A549 (cell line): ENCODE measurements around the gene NXN. TPM values are rescaled to one million over a fixed set of nuclear protein-coding genes. Genes with fewer than 3 reads are reported as not detected.

Source experiments
- ATAC-seq, 2 experiments: fragments of 200-7000 bp in 1 of 2; fragments of >200 bp in 1 of 2; cut with Nextera tagmentation in 1 of 2; cut with Tn5 transposase in 1 of 2; 3 replicates each; pipeline versions ENCODE4 v1.8.0 to v1.9.1; 2018 to 2020; ENCODE audit warnings: mild to moderate bottlenecking in 1 of 2, moderate library complexity in 1 of 2
- CTCF ChIA-PET: fragments of 300-600 bp; sonication (Branson Sonifier 250); formaldehyde crosslinking; extraction: SDS; loops from one replicate; lab custom pipeline; 2021; ENCODE audit warnings: antibody characterized with exemption, inconsistent platforms; lab: Yijun Ruan, JAX
- POLR2A ChIA-PET: fragments of 350-600 bp; formaldehyde crosslinking; extraction: SDS; loops from one replicate; lab custom pipeline; 2021; ENCODE audit warnings: antibody characterized with exemption, inconsistent platforms; lab: Yijun Ruan, JAX
- DNase-seq, 2 experiments: peaks; one replicate each; pipeline versions ENCODE4 v3.0.0 to v3.0.0-alpha.2; 2011 to 2016; ENCODE audit warnings: low read depth in 1 of 2, low spot score in 1 of 2
- FAIRE-seq: peaks from 2 replicates; lab custom pipeline; 2011; peaks lifted over from hg19 to GRCh38; lab: Jason Lieb, UNC
- H3K27ac ChIP-seq, 2 experiments: fragments of >200 bp; sonication (Bioruptor Twin); formaldehyde crosslinking; 3 replicates each; pipeline ENCODE4 v1.5.1; 2016 to 2017
- H3K4me1 ChIP-seq: fragments of >200 bp; sonication (Bioruptor Twin); formaldehyde crosslinking; 3 replicates; pipeline ENCODE4 v1.6.1; 2016
- H3K4me2 ChIP-seq: fragments of >200 bp; sonication (Bioruptor Twin); formaldehyde crosslinking; 3 replicates; pipeline ENCODE4 v1.6.1; 2016
- H3K4me3 ChIP-seq: fragments of >200 bp; sonication (Bioruptor Twin); formaldehyde crosslinking; 3 replicates; pipeline ENCODE4 v1.5.1; 2016
- H3K9me3 ChIP-seq: fragments of >200 bp; sonication (Bioruptor Twin); formaldehyde crosslinking; 3 replicates; pipeline ENCODE4 v1.6.1; 2016
- ATOH8 ChIP-seq: fragments of 250-450 bp; sonication (Bioruptor Pico); IDR thresholded peaks from 2 replicates; pipeline ENCODE4 v1.5.0; 2020; ENCODE audit warnings: low read depth, mild to moderate bottlenecking, moderate library complexity
- CBX8 ChIP-seq: fragments of 200-600 bp; sonication (generic); IDR thresholded peaks from 2 replicates; pipeline ENCODE4 v1.6.1; 2016
- CHD2 ChIP-seq: fragments of 150-350 bp; IDR thresholded peaks from 2 replicates; pipeline ENCODE4 v1.6.1; 2014; ENCODE audit warnings: low read length; ENCODE audit not compliant: partially characterized antibody
- CTCF ChIP-seq: fragments of >200 bp; sonication (Bioruptor Twin); formaldehyde crosslinking; IDR thresholded peaks from 3 replicates; pipeline ENCODE4 v1.5.1; 2016
- EHF ChIP-seq: fragments of 250-450 bp; sonication (Bioruptor Pico); IDR thresholded peaks from 2 replicates; pipeline ENCODE4 v1.5.0; 2020; ENCODE audit warnings: mild to moderate bottlenecking
- FOSB ChIP-seq: fragments of 250-450 bp; sonication (Bioruptor Pico); IDR thresholded peaks from 2 replicates; pipeline ENCODE4 v1.5.0; 2020; ENCODE audit warnings: mild to moderate bottlenecking, moderate library complexity
- FOSL2 ChIP-seq, 2 experiments: fragments of 450-650 bp in 1 of 2; fragments of >200 bp in 1 of 2; sonication (Bioruptor Twin) in 1 of 2; formaldehyde crosslinking; IDR thresholded peaks; 2 replicates each; pipeline versions ENCODE4 v1.5.0 to v1.6.1; 2016 to 2020; ENCODE audit warnings: mild to moderate bottlenecking in 1 of 2, moderate library complexity in 1 of 2
- FOXS1 ChIP-seq: fragments of 250-450 bp; sonication (Bioruptor Pico); IDR thresholded peaks from 2 replicates; pipeline ENCODE4 v1.5.0; 2020; ENCODE audit warnings: mild to moderate bottlenecking, moderate library complexity
- HMGXB4 ChIP-seq: fragments of 250-450 bp; sonication (Bioruptor Pico); IDR thresholded peaks from 2 replicates; pipeline ENCODE4 v1.5.0; 2021; ENCODE audit warnings: mild to moderate bottlenecking, moderate library complexity, borderline replicate concordance
- HOXB5 ChIP-seq: fragments of 250-450 bp; sonication (Bioruptor Pico); IDR thresholded peaks from 2 replicates; pipeline ENCODE4 v1.5.0; 2020; ENCODE audit warnings: mild to moderate bottlenecking, moderate library complexity
- KDM1A ChIP-seq: fragments of 200-600 bp; sonication (generic); IDR thresholded peaks from 2 replicates; pipeline ENCODE4 v1.6.1; 2016; ENCODE audit warnings: low read depth, mild to moderate bottlenecking
- KDM5A ChIP-seq: fragments of 200-600 bp; sonication (generic); IDR thresholded peaks from 2 replicates; pipeline ENCODE4 v1.6.1; 2016; ENCODE audit warnings: antibody characterized with exemption, mild to moderate bottlenecking
- NR3C1 ChIP-seq: fragments of >200 bp; sonication (Bioruptor Twin); formaldehyde crosslinking; IDR thresholded peaks from 3 replicates; pipeline ENCODE4 v1.6.1; 2017
- PHF8 ChIP-seq: fragments of 200-600 bp; sonication (generic); IDR thresholded peaks from 2 replicates; pipeline ENCODE4 v1.6.1; 2016; ENCODE audit warnings: low read depth, mild to moderate bottlenecking, antibody characterized with exemption, moderate library complexity, borderline replicate concordance
- POLR2AphosphoS2 ChIP-seq: conservative IDR thresholded peaks from 2 replicates; pipeline ENCODE4 v1.6.1; 2012; ENCODE audit warnings: low read length, improper control_type of control experiment, inconsistent platforms
- RARB ChIP-seq: fragments of 250-450 bp; sonication (Bioruptor Pico); IDR thresholded peaks from 2 replicates; pipeline ENCODE4 v1.8.0; 2021; ENCODE audit warnings: mild to moderate bottlenecking, moderate library complexity
- RCOR1 ChIP-seq: fragments of 150-350 bp; IDR thresholded peaks from 2 replicates; pipeline ENCODE4 v1.6.1; 2014; ENCODE audit warnings: antibody characterized with exemption, low read length, low read depth
- REST ChIP-seq: fragments of 200-600 bp; sonication (generic); IDR thresholded peaks from 2 replicates; pipeline ENCODE4 v1.6.1; 2016; ENCODE audit warnings: antibody characterized with exemption, mild to moderate bottlenecking, moderate library complexity
- RNF2 ChIP-seq: fragments of 200-600 bp; sonication (generic); IDR thresholded peaks from 2 replicates; pipeline ENCODE4 v1.6.1; 2016; ENCODE audit warnings: low read depth, mild to moderate bottlenecking, antibody characterized with exemption, moderate library complexity, borderline replicate concordance
- SMC3 ChIP-seq: fragments of >200 bp; sonication (Bioruptor Twin); formaldehyde crosslinking; IDR thresholded peaks from 3 replicates; pipeline ENCODE4 v1.6.1; 2018; ENCODE audit warnings: inconsistent platforms
- ZC3H11A ChIP-seq: fragments of 450-650 bp; IDR thresholded peaks from 2 replicates; pipeline ENCODE4 v1.6.1; 2014; ENCODE audit warnings: antibody characterized with exemption, mild to moderate bottlenecking
- ZFP36 ChIP-seq: fragments of 450-650 bp; IDR thresholded peaks from 2 replicates; pipeline ENCODE4 v1.6.1; 2014; ENCODE audit warnings: borderline replicate concordance; ENCODE audit not compliant: partially characterized antibody
- ZSCAN20 ChIP-seq: fragments of 250-450 bp; sonication (Bioruptor Pico); IDR thresholded peaks from 2 replicates; pipeline ENCODE4 v1.8.0; 2022; ENCODE audit warnings: mild to moderate bottlenecking, moderate library complexity
- WGBS: methylation state at CpG from one replicate; pipeline ENCODE4 v1.1.6; 2017; ENCODE audit errors: missing lambda C conversion rate; 5-methylcytosine and 5-hydroxymethylcytosine counted together
- polyA plus RNA-seq, 4 experiments: library from polyadenylated mRNA; depleted of rRNA in 3 of 4; stranded (reverse); fragments of >200 nt; fragmentation: RNase III in 1 of 4; extraction: RNeasy Plus Mini Kit Qiagen cat#74134 plus additional on column Dnase treatment in 1 of 4; gene quantifications; 2 replicates in 3 of 4; 3 replicates in 1 of 4; pipeline ENCODE4 v1.2.3, GENCODE V29; 2011 to 2017

NXN gene
- polyA plus RNA-seq, 2 of the 4 experiments (the other 2 are of a cell fraction) = 24.6 to 31.1 TPM

GRCh38 chr17:1022278-1023024 lies 42.9 kb upstream of the NXN start:
- H3K4me3 ChIP-seq = no peak overlapping the region
- DNase-seq = no peak
- ChIA-PET POLR2A (no interaction called here), CTCF (interaction anchor here (0.9 to 3.7 kb wide), 4 partner anchors 18 to 36 kb away, joined by 4 to 16 read pairs (median 8); partner anchors contain the start of gene TIMM22)
- TF ChIP-seq CHD2 (no peak), HMGXB4 (CRISPR knock-in tag) (no peak), CBX8 (no peak), FOXS1 (no peak), REST (no peak), HOXB5 (CRISPR knock-in tag) (no peak), NR3C1 (no peak), KDM5A (no peak)
- TF ChIP-seq, all 56 proteins: peak for 0
- ATAC-seq (peak; percentile 7 to 18; a peak in 3 of 6 replicates), FAIRE-seq (no peak)
- Histone ChIP-seq H3K27ac (no peak overlapping the region), H3K4me2 (no peak overlapping the region), H3K9me3 (no peaks in the 10 kb centered on the region), H3K4me1 (no peaks in the 10 kb centered on the region)
- WGBS = 95% methylated on average over 31 of the region's 32 CpGs

GRCh38 chr17:1021147-1021546 lies 41.6 kb upstream of the NXN start:
- Histone ChIP-seq H3K27ac (no peak overlapping the region), H3K4me1 (no peaks in the 10 kb centered on the region), H3K4me2 (no peak overlapping the region), H3K9me3 (no peaks in the 10 kb centered on the region), H3K4me3 (no peak overlapping the region)
- ATAC-seq (no peak), DNase-seq (no peak), FAIRE-seq (no peak)
- TF ChIP-seq CTCF (no peak), ZSCAN20 (no peak), FOSB (no peak), FOSL2 (IDR thresholded peaks at IDR 0.05) (no peak), FOSL2 (CRISPR knock-in tag; IDR thresholded peaks at IDR 0.05) (no peak), SMC3 (no peak), POLR2AphosphoS2 (no peak), CBX8 (no peak), EHF (CRISPR knock-in tag) (no peak), RNF2 (no peak), KDM1A (no peak), ZFP36 (no peak), HOXB5 (CRISPR knock-in tag) (no peak), ATOH8 (CRISPR knock-in tag) (no peak), RCOR1 (no peak), PHF8 (no peak), ZC3H11A (no peak), KDM5A (no peak), RARB (CRISPR knock-in tag) (no peak)
- ChIA-PET POLR2A (no interaction called here), CTCF (interaction anchor here (0.9 to 3.7 kb wide), 3 partner anchors 17 to 37 kb away, joined by 4 to 16 read pairs (median 9); no protein-coding TSS in a partner anchor)
- 94% methylated on average over 14 of the region's 17 CpGs for WGBS
